Activated effector memory CD4-positive, alpha-beta T cell treated with Interleukin-2 at 50 U/mL for 16 hours (primary cell): Measurements from ENCODE around the gene CXCR4.

Experiments
- DNase-seq: peaks from one replicate; pipeline ENCODE4 v3.0.0-alpha.2; 2020

The CXCR4 gene

DNA sequence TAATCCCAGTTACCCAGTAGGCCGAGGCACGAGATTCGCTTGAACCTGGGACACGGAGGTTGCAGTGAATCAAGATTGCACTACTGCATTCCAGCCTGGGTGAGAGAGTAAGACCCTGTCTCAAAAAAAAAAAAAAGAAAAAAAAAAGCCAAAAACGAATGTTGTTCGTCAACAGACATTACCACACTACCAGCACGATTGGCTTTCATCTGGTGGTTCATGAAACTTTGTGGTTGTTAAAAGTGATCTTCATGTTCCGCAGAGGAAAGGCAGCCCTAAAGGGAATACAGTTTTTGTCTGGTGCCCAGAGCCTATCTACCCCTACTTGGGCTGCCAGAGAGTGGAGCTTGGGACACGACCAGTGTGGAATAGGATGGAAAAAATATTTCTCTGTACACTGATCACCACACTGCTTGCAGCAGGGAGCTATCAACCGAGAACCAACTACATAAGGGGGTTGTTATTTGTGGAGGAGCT lies 13.6 kb upstream of the CXCR4 start:
- DNase-seq = no peak

GRCh38 chr2:136130511-136130910 lies 12.6 kb upstream of the CXCR4 start:
- no peak for DNase-seq

GRCh38 chr2:136130045-136130444 lies 12.1 kb upstream of the CXCR4 start:
- no peak for DNase-seq

DNA sequence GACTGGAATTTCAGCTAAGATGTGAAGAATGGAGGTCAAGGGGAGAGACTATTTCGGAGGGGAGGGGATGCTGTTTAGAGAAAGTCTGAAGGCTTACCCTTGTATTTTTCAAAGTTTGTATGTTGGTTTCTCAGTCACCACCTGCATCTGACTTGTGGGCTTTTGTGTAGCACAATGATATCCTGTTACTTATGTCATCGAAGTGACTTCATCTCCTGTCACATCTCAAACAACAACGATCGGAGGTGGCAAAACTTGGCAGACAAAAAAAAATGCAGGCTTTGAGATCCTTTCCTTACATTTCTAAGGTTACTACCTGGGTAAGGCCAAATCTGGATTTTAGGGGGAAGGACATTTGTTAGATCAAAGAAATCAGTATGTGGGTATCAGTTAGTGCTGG lies 11.7 kb upstream of the CXCR4 start:
- no peak for DNase-seq

DNA sequence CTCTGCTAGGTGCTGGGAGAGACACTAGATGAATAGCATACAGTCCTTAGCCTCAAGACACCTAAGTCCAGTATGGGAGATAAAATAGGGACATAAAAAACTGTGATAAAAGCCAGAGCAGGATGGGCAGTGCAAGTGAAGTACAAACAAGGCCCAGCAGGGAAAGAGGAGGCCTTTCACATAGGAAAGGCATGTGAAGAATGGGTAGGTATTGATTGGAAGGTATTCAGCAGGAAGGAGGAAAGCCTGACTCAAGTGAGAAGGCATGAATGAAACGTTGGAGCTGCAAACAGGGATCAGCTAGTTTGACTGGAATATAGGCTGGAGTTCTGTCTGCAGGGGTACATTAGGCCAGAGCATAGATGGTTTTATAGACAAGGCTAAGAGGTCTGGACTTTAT lies 11.0 kb upstream of the CXCR4 start:
- no peak for DNase-seq

- DNase-seq = no peak
Observed at GRCh38 chr2:136128366-136128765, 10.4 kb upstream of the CXCR4 start.

DNA sequence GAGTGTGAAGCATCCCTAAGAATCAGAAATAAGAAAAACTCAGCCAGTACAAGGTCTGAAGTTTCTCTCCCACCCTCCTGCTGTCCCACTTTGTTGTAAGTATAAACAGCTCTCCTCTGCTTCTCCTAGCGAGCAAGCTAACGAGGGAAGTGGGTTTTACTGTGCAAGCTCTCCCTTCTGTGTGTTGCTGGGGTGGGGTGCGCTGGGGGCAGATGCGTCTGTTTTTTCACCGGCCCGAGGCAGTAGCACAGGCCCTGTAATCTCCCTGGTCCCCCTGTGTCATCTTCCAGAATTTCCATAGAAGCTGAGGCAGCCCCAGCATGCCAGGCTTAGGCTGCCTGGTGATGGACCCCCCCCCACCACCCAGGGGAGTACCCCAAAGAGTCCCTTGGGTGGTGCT lies 9.4 kb upstream of the CXCR4 start:
- DNase-seq = no peak

GRCh38 chr2:136126421-136126926 lies 8.5 kb upstream of the CXCR4 start:
- DNase-seq = no peak

DNA sequence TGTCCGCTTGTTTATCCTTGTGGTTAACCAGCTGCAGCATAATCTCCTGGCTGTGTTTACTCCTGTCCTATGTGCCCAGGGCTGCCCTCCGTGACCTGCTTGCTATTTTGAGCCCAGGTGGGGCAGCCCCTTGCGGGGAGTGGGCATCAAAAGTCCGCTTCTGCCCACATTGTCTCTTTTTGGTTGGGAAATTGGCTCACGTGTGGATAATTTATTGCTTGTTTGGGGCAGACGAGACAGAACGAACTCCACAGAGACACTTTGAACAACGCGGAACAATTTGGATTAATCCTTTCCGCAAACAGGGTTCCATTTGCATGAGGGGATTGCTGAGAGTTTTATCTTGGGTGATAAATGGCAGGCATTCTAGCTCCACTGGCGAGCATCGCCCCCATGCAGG lies 8.1 kb upstream of the CXCR4 start:
- DNase-seq = no peak

DNA sequence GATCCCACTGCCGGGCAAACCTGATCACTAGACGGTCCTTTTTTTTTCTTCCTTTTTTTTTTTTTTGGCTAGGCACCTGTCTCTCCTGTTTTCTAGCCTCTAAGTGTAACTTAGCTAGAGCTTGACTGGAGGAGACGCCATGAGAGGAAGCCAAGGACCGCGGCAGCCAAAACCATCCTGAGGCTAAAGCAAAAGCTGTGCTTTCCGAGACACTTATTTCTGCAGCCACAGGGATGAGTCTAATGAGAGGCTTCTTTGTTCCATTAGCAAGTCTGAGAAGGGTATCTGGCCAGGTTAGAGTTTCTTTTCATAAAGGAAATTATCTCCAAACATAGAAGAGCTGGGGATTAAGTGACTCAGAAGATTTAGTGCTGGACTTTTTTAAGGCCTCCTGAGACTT lies 7.3 kb upstream of the CXCR4 start:
- no peak for DNase-seq

GRCh38 chr2:136124805-136125204 lies 6.9 kb upstream of the CXCR4 start:
- no peak for DNase-seq

DNA sequence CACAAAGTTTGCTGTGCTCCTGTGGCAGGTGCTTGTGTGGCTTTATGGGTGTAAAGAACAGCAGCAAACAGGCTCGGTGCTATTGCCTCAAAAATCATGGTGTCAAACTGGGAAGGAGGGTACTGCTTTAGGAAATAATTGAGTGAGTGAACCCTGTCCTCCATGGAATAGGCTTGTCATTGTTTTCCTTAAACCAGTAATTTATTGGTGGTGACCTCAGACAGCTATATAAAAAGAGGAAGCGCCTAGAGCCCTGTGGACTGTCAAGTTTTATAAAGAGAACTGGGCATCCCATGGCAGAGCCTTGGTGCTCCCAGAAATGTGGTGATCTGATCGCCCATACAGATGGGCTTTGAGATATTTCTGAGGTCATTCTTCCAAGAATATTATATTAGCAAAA lies 4.7 kb upstream of the CXCR4 start:
- no peak for DNase-seq

DNA sequence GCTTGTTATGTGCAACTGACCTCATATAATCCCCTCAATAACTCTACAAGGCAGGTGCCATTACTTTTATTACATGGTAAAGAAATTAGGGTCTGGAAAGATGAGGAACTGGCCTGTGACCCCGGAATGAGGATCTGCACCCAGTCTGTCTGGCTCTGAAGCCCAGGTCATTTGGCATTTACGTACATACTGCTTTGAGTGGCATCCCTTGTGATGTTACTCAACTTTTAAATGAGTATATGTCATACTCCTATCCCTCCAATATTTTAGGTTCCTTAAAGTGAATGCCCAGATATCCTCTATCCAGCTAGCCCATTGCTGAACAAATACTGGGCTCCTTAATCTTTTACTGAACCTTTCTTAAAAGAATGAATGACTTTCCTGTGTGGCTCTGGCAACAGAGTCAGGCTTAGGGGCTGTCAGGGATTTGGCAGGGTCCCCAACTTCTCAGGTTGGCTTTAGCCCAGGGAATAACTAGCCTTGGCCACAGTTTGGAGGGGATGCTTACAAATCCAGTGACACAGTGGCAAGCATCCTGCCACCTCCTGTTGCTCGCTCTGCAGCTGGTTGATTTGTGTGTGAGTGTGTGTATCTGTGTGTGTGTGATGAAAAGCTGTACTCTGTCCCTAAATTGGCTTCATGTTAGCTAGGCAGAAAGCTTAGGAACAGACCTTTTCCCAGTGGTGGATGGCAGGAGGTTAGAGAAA lies 3.4 kb upstream of the CXCR4 start:
- DNase-seq = no peak

DNA sequence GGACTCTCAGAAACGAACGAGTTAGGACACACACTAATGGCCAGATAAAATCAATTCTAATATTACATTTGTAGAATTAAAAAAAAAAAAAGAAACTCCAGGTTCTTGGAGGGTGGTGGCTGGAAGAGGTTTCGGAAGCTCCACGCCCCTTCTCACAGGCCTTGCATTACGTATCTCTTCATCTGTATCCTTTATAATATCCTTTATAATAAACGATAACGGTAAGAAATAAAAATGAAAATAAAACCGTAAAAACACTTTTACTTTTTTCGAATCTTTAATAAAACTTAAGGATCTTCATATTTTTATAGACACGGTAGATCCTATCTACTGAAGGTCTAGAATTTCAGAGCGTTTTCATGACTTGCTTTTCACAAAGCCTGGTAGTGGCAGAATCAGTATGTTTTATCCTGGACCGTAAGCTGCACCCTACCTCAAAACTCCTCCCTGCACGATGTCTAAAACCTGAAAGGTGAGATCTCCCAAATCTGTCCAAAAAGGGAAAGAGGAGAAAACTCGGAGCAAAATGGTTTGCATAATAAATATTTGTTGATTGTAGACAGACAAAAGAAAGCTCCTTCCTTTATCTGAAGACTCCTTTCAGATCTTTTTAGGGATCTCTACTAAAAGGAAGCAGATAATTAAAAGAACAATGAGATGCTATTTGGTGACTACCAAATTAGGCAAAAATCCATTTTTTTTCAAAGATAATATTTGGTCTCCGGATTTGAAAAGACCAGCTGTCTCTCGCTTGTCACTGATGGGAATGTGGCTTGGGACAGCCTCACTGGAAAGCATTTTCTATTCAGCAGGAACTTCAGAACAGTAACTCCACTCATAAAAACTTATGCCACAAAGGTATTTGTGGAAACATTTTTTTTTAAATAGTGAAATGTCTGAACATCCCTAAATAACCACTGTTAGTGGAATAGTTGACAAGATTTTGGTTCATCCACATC lies 2.0 kb upstream of the CXCR4 start:
- DNase-seq = no peak

GRCh38 chr2:136118819-136119716 lies 1.1 kb upstream of the CXCR4 start:
- peak; percentile 86 for DNase-seq

GRCh38 chr2:136117391-136117841 lies 533 bp downstream of the CXCR4 start:
- peak; percentile 37 for DNase-seq

DNA sequence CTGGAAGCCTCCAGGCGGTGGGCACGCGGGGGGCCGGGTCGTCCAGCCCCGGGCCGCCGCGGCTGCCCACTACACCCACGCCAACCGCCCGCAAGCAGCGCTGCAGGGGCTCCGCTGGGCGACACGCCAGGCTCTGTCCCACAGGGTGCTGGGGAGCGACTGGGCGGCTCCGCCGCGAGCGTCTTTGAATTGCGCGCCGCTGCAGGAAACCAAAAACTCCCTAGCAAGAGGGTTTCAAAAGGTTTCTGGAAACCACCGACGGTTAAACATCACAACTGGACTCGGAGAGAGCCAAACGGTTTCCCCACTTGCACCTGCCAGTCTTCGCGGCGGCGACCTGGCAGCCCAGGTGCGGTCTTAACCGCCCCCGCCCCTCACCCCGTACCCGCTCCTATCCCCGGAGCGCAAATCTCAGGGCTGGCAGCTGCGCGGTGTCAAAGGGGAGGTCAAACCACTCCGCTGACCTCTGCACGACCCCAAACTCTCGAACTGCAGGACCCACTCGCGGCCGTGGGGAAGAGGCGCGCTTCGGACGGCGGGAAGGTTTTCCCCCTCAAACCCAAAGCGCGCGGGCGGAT lies 1.0 kb downstream of the CXCR4 start:
- peak; percentile 50 for DNase-seq

- peak; percentile 71 for DNase-seq
Observed at GRCh38 chr2:136116151-136116812, 1.7 kb downstream of the CXCR4 start.

- DNase-seq = no peak
Observed at GRCh38 chr2:136115183-136115761, 2.7 kb downstream of the CXCR4 start.

DNA sequence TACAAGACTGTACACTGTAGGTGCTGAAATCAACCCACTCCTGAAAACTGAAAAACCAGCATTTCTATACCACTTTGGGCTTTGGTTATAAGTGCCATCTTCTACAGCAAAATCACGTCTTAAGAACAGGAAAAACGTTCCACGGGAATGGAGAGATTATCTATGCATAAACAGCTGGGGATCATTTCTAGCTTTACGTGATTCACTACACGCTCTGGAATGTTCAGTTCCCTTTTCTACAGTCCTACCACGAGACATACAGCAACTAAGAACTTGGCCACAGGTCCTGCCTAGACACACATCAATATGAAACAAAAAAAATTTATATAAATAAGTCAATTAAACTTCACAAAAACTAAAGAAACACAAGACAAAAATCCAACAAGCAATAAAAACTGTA lies 3.6 kb downstream of the CXCR4 start:
- no peak for DNase-seq

- no peak for DNase-seq
Observed at GRCh38 chr2:136113209-136113971, 4.6 kb downstream of the CXCR4 start.
